H1 (cell line): Measurements from ENCODE around the gene CNTROB. TPM values are rescaled to one million over a fixed set of nuclear protein-coding genes. Genes with fewer than 3 reads are reported as not detected.
A peak's percentile ranks its signal among the peaks of the same experiment; 100 is the strongest.

ENCODE experiments used
- CTCF ChIA-PET: fragments of 300-600 bp; sonication (Branson Sonifier 250); formaldehyde crosslinking; loops from one replicate; lab custom pipeline; 2021; ENCODE audit not compliant: partially characterized antibody; lab: Charles Lee
- POLR2A ChIA-PET: fragments of 300-600 bp; sonication (Branson Sonifier 250); formaldehyde crosslinking; loops from one replicate; lab custom pipeline; 2021; ENCODE audit warnings: inconsistent platforms; ENCODE audit not compliant: partially characterized antibody; lab: Charles Lee
- DNase-seq, 2 experiments: peaks; one replicate each; pipeline versions ENCODE4 v3.0.0 to v3.0.0-alpha.2; 2010 to 2022; ENCODE audit warnings: low spot score in 2 of 2, low read depth in 1 of 2, mixed read lengths in 1 of 2
- FAIRE-seq: peaks from 2 replicates; lab custom pipeline; 2011; peaks lifted over from hg19 to GRCh38; lab: Jason Lieb, UNC
- H2AFZ ChIP-seq: 2 replicates; pipeline ENCODE4 v1.8.1; 2012; ENCODE audit warnings: low read length, inconsistent platforms
- H2AK5ac ChIP-seq: 2 replicates; pipeline ENCODE4 v1.6.1; 2013; ENCODE audit warnings: low read depth, low read length
- H2BK120ac ChIP-seq: replicated peaks from 2 replicates; pipeline ENCODE3; 2013; ENCODE audit warnings: low read depth, low read length, inconsistent platforms
- H2BK12ac ChIP-seq: 2 replicates; pipeline ENCODE4 v1.6.1; 2013; ENCODE audit warnings: low read depth, low read length
- H2BK15ac ChIP-seq: 2 replicates; pipeline ENCODE4 v1.6.1; 2013; ENCODE audit warnings: low read length
- H2BK20ac ChIP-seq: 2 replicates; pipeline ENCODE4 v1.6.1; 2013; ENCODE audit warnings: low read length
- H2BK5ac ChIP-seq: 2 replicates; pipeline ENCODE4 v1.6.1; 2013; ENCODE audit warnings: low read depth, low read length
- H3K14ac ChIP-seq: 2 replicates; pipeline ENCODE4 v1.6.1; 2013; ENCODE audit warnings: inconsistent platforms; ENCODE audit not compliant: insufficient read length
- H3K18ac ChIP-seq: 2 replicates; pipeline ENCODE4 v1.6.1; 2013; ENCODE audit warnings: low read length; ENCODE audit errors: extremely low read depth
- H3K23ac ChIP-seq: 2 replicates; pipeline ENCODE4 v1.6.1; 2013; ENCODE audit warnings: inconsistent platforms; ENCODE audit not compliant: insufficient read length
- H3K23me2 ChIP-seq: 2 replicates; pipeline ENCODE4 v1.6.1; 2013; ENCODE audit warnings: low read depth, low read length
- H3K27ac ChIP-seq: 2 replicates; pipeline ENCODE4 v1.6.1; 2011; ENCODE audit warnings: low read depth, low read length, inconsistent platforms
- H3K27me3 ChIP-seq, 4 experiments: replicated peaks in 1 of 4; 1 replicate in 1 of 4; 2 replicates in 3 of 4; pipeline versions ENCODE4 v1.6.1 to v1.8.1; 2011 to 2013; ENCODE audit warnings: low read length in 3 of 4, mild to moderate bottlenecking in 3 of 4, inconsistent platforms in 2 of 4, mixed read lengths in 2 of 4, moderate library complexity in 1 of 4; ENCODE audit not compliant: control insufficient read depth in 3 of 4, insufficient read depth in 3 of 4; ENCODE audit errors: extremely low read depth in 1 of 4
- H3K36me3 ChIP-seq, 4 experiments: 2 replicates each; pipeline versions ENCODE4 v1.6.1 to v1.8.1; 2011 to 2013; ENCODE audit warnings: mild to moderate bottlenecking in 4 of 4, low read length in 3 of 4, moderate library complexity in 2 of 4, control low read depth in 1 of 4, inconsistent platforms in 1 of 4; ENCODE audit not compliant: insufficient read depth in 4 of 4, control insufficient read depth in 2 of 4
- H3K4ac ChIP-seq: replicated peaks from 2 replicates; pipeline ENCODE3; 2013; ENCODE audit warnings: low read length, low read depth, mixed read lengths, inconsistent platforms; ENCODE audit not compliant: insufficient read length
- H3K4me1 ChIP-seq, 4 experiments: replicated peaks in 1 of 4; 1 replicate in 1 of 4; 2 replicates in 3 of 4; pipeline versions ENCODE4 v1.6.1 to v1.8.1; 2011 to 2013; ENCODE audit warnings: low read length in 3 of 4, inconsistent platforms in 2 of 4, mixed read lengths in 1 of 4; ENCODE audit not compliant: insufficient read depth in 4 of 4, control insufficient read depth in 3 of 4
- H3K4me2 ChIP-seq, 2 experiments: 2 replicates each; pipeline versions ENCODE4 v1.6.1 to v1.8.1; 2011 to 2013; ENCODE audit warnings: low read depth in 2 of 2, low read length in 2 of 2, control low read depth in 1 of 2, inconsistent platforms in 1 of 2, mild to moderate bottlenecking in 1 of 2; ENCODE audit not compliant: insufficient read depth in 1 of 2
- H3K4me3 ChIP-seq, 4 experiments: fragments of 200-600, 300-600 bp in 1 of 4; sonication (generic), shearing (Covaris generic), sonication (Bioruptor Twin) in 1 of 4; 2 replicates each; pipeline versions ENCODE4 v1.5.1 to v1.8.1; 2011 to 2016; ENCODE audit warnings: low read length in 4 of 4, low read depth in 3 of 4, control low read depth in 2 of 4, inconsistent platforms in 2 of 4, mild to moderate bottlenecking in 2 of 4, mixed read lengths in 1 of 4, moderate library complexity in 1 of 4; ENCODE audit not compliant: insufficient read depth in 2 of 4; ENCODE audit errors: extremely low read depth in 1 of 4
- H3K56ac ChIP-seq: replicated peaks from 2 replicates; pipeline ENCODE3; 2013; ENCODE audit warnings: low read depth, mild to moderate bottlenecking, mixed read lengths, low read length, inconsistent platforms; ENCODE audit not compliant: insufficient read length
- H3K79me1 ChIP-seq: 2 replicates; pipeline ENCODE4 v1.6.1; 2013; ENCODE audit warnings: low read depth, low read length, control low read depth
- H3K79me2 ChIP-seq, 2 experiments: 2 replicates each; pipeline versions ENCODE4 v1.6.1 to v1.8.1; 2012 to 2013; ENCODE audit warnings: low read length in 2 of 2, mild to moderate bottlenecking in 2 of 2, inconsistent platforms in 1 of 2; ENCODE audit not compliant: insufficient read depth in 2 of 2, control insufficient read depth in 1 of 2
- H3K9ac ChIP-seq, 4 experiments: replicated peaks in 1 of 4; 1 replicate in 1 of 4; 2 replicates in 3 of 4; pipeline versions ENCODE4 v1.6.1 to v1.8.1; 2011 to 2013; ENCODE audit warnings: low read depth in 3 of 4, low read length in 3 of 4, control low read depth in 2 of 4, mild to moderate bottlenecking in 2 of 4, moderate library complexity in 2 of 4, inconsistent platforms in 1 of 4; ENCODE audit errors: extremely low read depth in 1 of 4
- H3K9me3 ChIP-seq, 2 experiments: 2 replicates each; pipeline versions ENCODE4 v1.6.1 to v1.8.1; 2012 to 2013; ENCODE audit warnings: mild to moderate bottlenecking in 2 of 2, moderate library complexity in 2 of 2, control low read depth in 1 of 2, inconsistent platforms in 1 of 2, low read depth in 1 of 2, low read length in 1 of 2, mixed read lengths in 1 of 2; ENCODE audit not compliant: insufficient read depth in 2 of 2
- H4K20me1 ChIP-seq, 2 experiments: replicated peaks in 1 of 2; 2 replicates each; pipeline versions ENCODE3 to v1.8.1; 2011 to 2013; ENCODE audit warnings: inconsistent platforms in 2 of 2, low read length in 2 of 2, mild to moderate bottlenecking in 1 of 2; ENCODE audit not compliant: insufficient read depth in 2 of 2, control insufficient read depth in 1 of 2
- H4K5ac ChIP-seq: 2 replicates; pipeline ENCODE4 v1.6.1; 2013; ENCODE audit warnings: low read length, low read depth, mixed read lengths, inconsistent platforms; ENCODE audit not compliant: insufficient read length
- H4K8ac ChIP-seq: 2 replicates; pipeline ENCODE4 v1.8.0; 2013; ENCODE audit warnings: mild to moderate bottlenecking, moderate library complexity, low read length, inconsistent platforms; ENCODE audit not compliant: insufficient read depth; ENCODE audit errors: extremely low read depth
- H4K91ac ChIP-seq: replicated peaks from 2 replicates; pipeline ENCODE3; 2013; ENCODE audit warnings: low read length, mixed read lengths, inconsistent platforms; ENCODE audit not compliant: insufficient read length
- JUND ChIP-seq: IDR thresholded peaks from 2 replicates; pipeline ENCODE4 v1.6.1; 2011; ENCODE audit warnings: mild to moderate bottlenecking, improper control_type of control experiment, low read length
- KDM4A ChIP-seq: IDR thresholded peaks from one replicate; pipeline ENCODE4 v1.7.1; 2012; ENCODE audit warnings: low read depth, mild to moderate bottlenecking, moderate library complexity, low read length, inconsistent platforms; ENCODE audit not compliant: severe bottlenecking
- WGBS, 2 experiments: shearing (Covaris generic) in 1 of 2; methylation state at CpG; one replicate each; pipeline versions ENCODE4 v1.1.6 to v1.1.7; 2013 to 2015; ENCODE audit warnings: low lambda C conversion rate in 2 of 2, mixed read lengths in 2 of 2, inconsistent platforms in 1 of 2, low coverage in 1 of 2, missing lambda C conversion rate in 1 of 2; ENCODE audit not compliant: insufficient replicate concordance in 2 of 2, insufficient coverage in 1 of 2, insufficient read length in 1 of 2; ENCODE audit errors: extremely low coverage in 1 of 2, missing lambda C conversion rate in 1 of 2; 5-methylcytosine and 5-hydroxymethylcytosine counted together
- polyA plus RNA-seq, 7 experiments: library from polyadenylated mRNA; depleted of rRNA in 3 of 7; stranded (reverse) in 5 of 7; unstranded in 2 of 7; fragments of >200 nt in 5 of 7; fragments of 200-250 nt in 2 of 7; gene quantifications; 1 replicate in 5 of 7; 2 replicates in 1 of 7; 4 replicates in 1 of 7; pipeline versions ENCODE4 v1.2.1 to v1.2.3, GENCODE V29; 2011 to 2013; ENCODE audit warnings: missing spikeins in 2 of 7, mixed read lengths in 2 of 7
- total RNA-seq: library from RNA; stranded (reverse); fragmentation: NEBNext Ultra II Directional; extraction: Animal tissue kit (Norgen Biotek cat#: 25700); gene quantifications from 2 replicates; pipeline ENCODE4 v1.2.1, GENCODE V29; 2021

CNTROB gene
- total and polyA plus RNA-seq, 2 of the 8 experiments (the other 6 are each of a cell fraction or from before 2014, with no cell fraction given) = 20.5 to 31.9 TPM

GRCh38 chr17:7932483-7932891 lies 481 bp downstream of the CNTROB start:
- 5% methylated on average over 17 of the region's 17 CpGs; no CpG with 5 or more reads in 1 of the 2 experiments for WGBS, 2 experiments
- peaks cover 5 to 19% (median 9%) of the 10 kb centered on the region in 4 experiments; a peak in 5 of 8 replicates for H3K36me3 ChIP-seq
- H3K4me3 ChIP-seq = peak overlapping the region; percentile 80 to 95 (median 89)
- no peaks in the 10 kb centered on the region for H3K79me1 ChIP-seq
- H2BK20ac ChIP-seq = no peak overlapping the region
- H2BK120ac ChIP-seq = no peak overlapping the region
- peak overlapping the region; percentile 93 for H2AFZ ChIP-seq
- H4K20me1 ChIP-seq = peaks cover 0 to 5% of the 10 kb centered on the region in 2 experiments
- peak overlapping the region in 3 of 4 experiments; percentile 26 to 69 (median 67); a peak in 6 of 7 replicates for H3K9ac ChIP-seq
- DNase-seq = peak in 1 of 2 experiments; percentile 58
- peak; percentile 45 for TF ChIP-seq KDM4A
- no peak for TF ChIP-seq JUND
- 0 out of 4 replicates have a peak, but pooled peaks cover 0 to 4% of the 10 kb centered on the region in 2 experiments for H3K79me2 ChIP-seq
- H4K5ac ChIP-seq = peak overlapping the region; percentile 81
- CTCF ChIA-PET = interaction anchor here (0.6 to 5.7 kb wide), 27 partner anchors 10 to 189 kb away, joined by 3 to 33 read pairs (median 4); partner anchors contain the start of gene ALOXE3
- peak overlapping the region; percentile 96 to 98 for H3K4me2 ChIP-seq
- peaks cover 11 to 22% (median 20%) of the 10 kb centered on the region in 4 experiments for H3K27me3 ChIP-seq
- no peak overlapping the region for H2AK5ac ChIP-seq
- no peak overlapping the region for H2BK15ac ChIP-seq
- no peak overlapping the region for H3K14ac ChIP-seq
- peaks cover 15% of the 10 kb centered on the region for H3K23me2 ChIP-seq
- H3K56ac ChIP-seq = peak overlapping the region; percentile 4
- no peak overlapping the region for H2BK12ac ChIP-seq
- peaks cover 0 to 5% (median 3%) of the 10 kb centered on the region in 4 experiments; a peak in 4 of 7 replicates for H3K4me1 ChIP-seq
- peak overlapping the region; percentile 84; the same call in 1 of the 2 replicates for H2BK5ac ChIP-seq
- POLR2A ChIA-PET = interaction anchor here (0.5 to 3.3 kb wide), 10 partner anchors 10 to 246 kb away, joined by 3 to 11 read pairs (median 4); partner anchors contain the start of genes NAA38 and RNF227
- H3K27ac ChIP-seq = 0 out of 2 replicates have a peak overlapping the region, but pooled peaks have one; percentile 16
- no peak for FAIRE-seq
- H4K8ac ChIP-seq = no peak overlapping the region
- H4K91ac ChIP-seq = peak overlapping the region; percentile 48
- peak overlapping the region; percentile 58 for H3K4ac ChIP-seq
- no peaks in the 10 kb centered on the region for H3K9me3 ChIP-seq
- no peak overlapping the region for H3K23ac ChIP-seq
- peak overlapping the region; percentile 97; the same call in 1 of the 2 replicates for H3K18ac ChIP-seq
